SK-N-SH (cell line): Measurements from ENCODE around the gene NR5A2.

Experiments used
- EZH2phosphoT487 ChIP-seq: fragments of 200-600 bp; sonication (generic); IDR thresholded peaks from 2 replicates; pipeline ENCODE4 v1.6.1; 2017; ENCODE audit warnings: low read depth, mixed run types, mild to moderate bottlenecking, antibody characterized with exemption, moderate library complexity, borderline replicate concordance
- FOXM1 ChIP-seq: IDR thresholded peaks from 2 replicates; pipeline ENCODE4 v1.4.0; 2012; ENCODE audit warnings: low read depth, mild to moderate bottlenecking
- GABPA ChIP-seq: IDR thresholded peaks from 2 replicates; pipeline ENCODE4 v1.4.0; 2012; ENCODE audit warnings: low read depth, mild to moderate bottlenecking
- TAF1 ChIP-seq: IDR thresholded peaks from 2 replicates; pipeline ENCODE4 v1.6.1; 2012; ENCODE audit warnings: low read depth, mild to moderate bottlenecking, low read length, moderate library complexity, borderline replicate concordance
- YY1 ChIP-seq: IDR thresholded peaks from 2 replicates; pipeline ENCODE4 v1.4.0; 2012; ENCODE audit warnings: low read depth, mild to moderate bottlenecking
- ZBTB33 ChIP-seq: IDR thresholded peaks from 2 replicates; pipeline ENCODE4 v1.4.0; 2012; ENCODE audit warnings: low read depth, borderline replicate concordance
- TF ChIP-seq, protein P1 (sequence below): IDR thresholded peaks from 2 replicates; pipeline ENCODE4 v1.6.1; 2012; ENCODE audit warnings: mild to moderate bottlenecking, low read depth, low read length, moderate library complexity
- TF ChIP-seq, protein P2 (sequence below): fragments of 200-600 bp; sonication (generic); IDR thresholded peaks from 2 replicates; pipeline ENCODE4 v1.6.1; 2017; ENCODE audit warnings: antibody characterized with exemption, mild to moderate bottlenecking, moderate library complexity

DNA sequence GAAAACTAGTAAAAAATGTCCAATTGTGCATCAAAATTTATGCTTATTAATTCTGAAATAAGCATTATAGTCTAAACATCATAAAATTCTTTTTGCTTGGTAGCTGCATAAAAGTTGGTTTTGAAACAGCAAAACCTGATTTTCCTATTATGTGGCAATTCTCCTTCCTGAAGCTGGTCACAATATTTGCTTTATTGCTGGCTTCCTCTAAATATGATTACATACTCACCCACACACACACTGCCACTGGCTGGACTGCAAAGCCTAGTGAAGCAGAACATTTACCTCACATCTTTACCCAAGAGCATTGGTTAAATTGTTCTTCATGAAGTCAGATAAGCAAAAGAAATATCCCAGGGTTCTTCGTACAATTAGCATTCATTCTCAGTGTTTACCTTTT, 103.0 kb downstream of the NR5A2 start:
- TF ChIP-seq EZH2phosphoT487 (no peak), GABPA (no peak), FOXM1 (no peak), TAF1 (no peak), ZBTB33 (no peak), YY1 (no peak)
- TF ChIP-seq, protein P1, sequence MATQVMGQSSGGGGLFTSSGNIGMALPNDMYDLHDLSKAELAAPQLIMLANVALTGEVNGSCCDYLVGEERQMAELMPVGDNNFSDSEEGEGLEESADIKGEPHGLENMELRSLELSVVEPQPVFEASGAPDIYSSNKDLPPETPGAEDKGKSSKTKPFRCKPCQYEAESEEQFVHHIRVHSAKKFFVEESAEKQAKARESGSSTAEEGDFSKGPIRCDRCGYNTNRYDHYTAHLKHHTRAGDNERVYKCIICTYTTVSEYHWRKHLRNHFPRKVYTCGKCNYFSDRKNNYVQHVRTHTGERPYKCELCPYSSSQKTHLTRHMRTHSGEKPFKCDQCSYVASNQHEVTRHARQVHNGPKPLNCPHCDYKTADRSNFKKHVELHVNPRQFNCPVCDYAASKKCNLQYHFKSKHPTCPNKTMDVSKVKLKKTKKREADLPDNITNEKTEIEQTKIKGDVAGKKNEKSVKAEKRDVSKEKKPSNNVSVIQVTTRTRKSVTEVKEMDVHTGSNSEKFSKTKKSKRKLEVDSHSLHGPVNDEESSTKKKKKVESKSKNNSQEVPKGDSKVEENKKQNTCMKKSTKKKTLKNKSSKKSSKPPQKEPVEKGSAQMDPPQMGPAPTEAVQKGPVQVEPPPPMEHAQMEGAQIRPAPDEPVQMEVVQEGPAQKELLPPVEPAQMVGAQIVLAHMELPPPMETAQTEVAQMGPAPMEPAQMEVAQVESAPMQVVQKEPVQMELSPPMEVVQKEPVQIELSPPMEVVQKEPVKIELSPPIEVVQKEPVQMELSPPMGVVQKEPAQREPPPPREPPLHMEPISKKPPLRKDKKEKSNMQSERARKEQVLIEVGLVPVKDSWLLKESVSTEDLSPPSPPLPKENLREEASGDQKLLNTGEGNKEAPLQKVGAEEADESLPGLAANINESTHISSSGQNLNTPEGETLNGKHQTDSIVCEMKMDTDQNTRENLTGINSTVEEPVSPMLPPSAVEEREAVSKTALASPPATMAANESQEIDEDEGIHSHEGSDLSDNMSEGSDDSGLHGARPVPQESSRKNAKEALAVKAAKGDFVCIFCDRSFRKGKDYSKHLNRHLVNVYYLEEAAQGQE: no peak
- TF ChIP-seq, protein P2, sequence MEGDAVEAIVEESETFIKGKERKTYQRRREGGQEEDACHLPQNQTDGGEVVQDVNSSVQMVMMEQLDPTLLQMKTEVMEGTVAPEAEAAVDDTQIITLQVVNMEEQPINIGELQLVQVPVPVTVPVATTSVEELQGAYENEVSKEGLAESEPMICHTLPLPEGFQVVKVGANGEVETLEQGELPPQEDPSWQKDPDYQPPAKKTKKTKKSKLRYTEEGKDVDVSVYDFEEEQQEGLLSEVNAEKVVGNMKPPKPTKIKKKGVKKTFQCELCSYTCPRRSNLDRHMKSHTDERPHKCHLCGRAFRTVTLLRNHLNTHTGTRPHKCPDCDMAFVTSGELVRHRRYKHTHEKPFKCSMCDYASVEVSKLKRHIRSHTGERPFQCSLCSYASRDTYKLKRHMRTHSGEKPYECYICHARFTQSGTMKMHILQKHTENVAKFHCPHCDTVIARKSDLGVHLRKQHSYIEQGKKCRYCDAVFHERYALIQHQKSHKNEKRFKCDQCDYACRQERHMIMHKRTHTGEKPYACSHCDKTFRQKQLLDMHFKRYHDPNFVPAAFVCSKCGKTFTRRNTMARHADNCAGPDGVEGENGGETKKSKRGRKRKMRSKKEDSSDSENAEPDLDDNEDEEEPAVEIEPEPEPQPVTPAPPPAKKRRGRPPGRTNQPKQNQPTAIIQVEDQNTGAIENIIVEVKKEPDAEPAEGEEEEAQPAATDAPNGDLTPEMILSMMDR: no peak
